Thyroid gland (tissue), 4 donors: ENCODE results near the gene OAT.

ENCODE experiments used
- POLR2A ChIP-seq, 2 donors: fragments of 450-650 bp; IDR thresholded peaks; one replicate each; pipeline ENCODE4 v1.6.1; 2017; ENCODE audit warnings: antibody characterized with exemption in 2 of 2, mild to moderate bottlenecking in 2 of 2, moderate library complexity in 1 of 2
- TF ChIP-seq, protein P1 (sequence below), 6 experiments: fragments of 200-600 bp in 3 of 6; fragments of 450-650 bp in 3 of 6; sonication (generic) in 3 of 6; IDR thresholded peaks; one replicate each; pipeline ENCODE4 v1.5.1; 2016 to 2019; ENCODE audit warnings: antibody characterized with exemption in 6 of 6, mild to moderate bottlenecking in 2 of 6, inconsistent platforms in 1 of 6, moderate library complexity in 1 of 6

DNA sequence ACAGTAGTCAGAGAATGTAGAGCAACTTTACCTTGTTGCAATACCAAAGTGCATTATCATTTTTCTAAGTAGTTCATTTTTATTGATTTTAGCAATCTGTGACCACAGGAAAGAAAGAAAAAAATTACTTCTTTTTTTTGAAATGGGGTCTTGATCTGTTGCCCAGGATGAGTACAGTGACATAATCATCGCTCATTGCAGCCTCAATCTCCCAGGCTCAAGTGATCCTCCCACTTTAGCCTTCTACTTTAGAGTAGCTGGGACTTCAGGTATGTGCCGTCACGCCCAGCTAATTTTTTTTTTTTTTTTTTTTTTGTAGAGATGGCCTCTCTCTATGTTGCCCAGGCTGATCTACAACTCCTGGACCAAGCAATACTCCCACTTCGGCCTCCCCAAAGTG, 11.4 kb upstream of the OAT start:
- TF ChIP-seq, protein P1, sequence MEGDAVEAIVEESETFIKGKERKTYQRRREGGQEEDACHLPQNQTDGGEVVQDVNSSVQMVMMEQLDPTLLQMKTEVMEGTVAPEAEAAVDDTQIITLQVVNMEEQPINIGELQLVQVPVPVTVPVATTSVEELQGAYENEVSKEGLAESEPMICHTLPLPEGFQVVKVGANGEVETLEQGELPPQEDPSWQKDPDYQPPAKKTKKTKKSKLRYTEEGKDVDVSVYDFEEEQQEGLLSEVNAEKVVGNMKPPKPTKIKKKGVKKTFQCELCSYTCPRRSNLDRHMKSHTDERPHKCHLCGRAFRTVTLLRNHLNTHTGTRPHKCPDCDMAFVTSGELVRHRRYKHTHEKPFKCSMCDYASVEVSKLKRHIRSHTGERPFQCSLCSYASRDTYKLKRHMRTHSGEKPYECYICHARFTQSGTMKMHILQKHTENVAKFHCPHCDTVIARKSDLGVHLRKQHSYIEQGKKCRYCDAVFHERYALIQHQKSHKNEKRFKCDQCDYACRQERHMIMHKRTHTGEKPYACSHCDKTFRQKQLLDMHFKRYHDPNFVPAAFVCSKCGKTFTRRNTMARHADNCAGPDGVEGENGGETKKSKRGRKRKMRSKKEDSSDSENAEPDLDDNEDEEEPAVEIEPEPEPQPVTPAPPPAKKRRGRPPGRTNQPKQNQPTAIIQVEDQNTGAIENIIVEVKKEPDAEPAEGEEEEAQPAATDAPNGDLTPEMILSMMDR (IDR thresholded peaks at IDR 0.05): no peak
- no peak for TF ChIP-seq POLR2A (IDR thresholded peaks at IDR 0.05)
